GM19324 (cell line): ENCODE results near the gene TEX19.

Experiments used
- ATAC-seq: cut with Tn5 transposase; IDR thresholded peaks from one replicate; pipeline ENCODE4 v1.9.1; 2021; ENCODE audit warnings: mild to moderate bottlenecking, moderate library complexity; ENCODE audit not compliant: unreplicated experiment, low FRiP score

Gene TEX19, protein sequence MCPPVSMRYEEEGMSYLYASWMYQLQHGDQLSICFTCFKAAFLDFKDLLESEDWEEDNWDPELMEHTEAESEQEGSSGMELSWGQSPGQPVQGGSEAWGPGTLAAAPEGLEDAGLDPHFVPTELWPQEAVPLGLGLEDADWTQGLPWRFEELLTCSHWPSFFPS

DNA sequence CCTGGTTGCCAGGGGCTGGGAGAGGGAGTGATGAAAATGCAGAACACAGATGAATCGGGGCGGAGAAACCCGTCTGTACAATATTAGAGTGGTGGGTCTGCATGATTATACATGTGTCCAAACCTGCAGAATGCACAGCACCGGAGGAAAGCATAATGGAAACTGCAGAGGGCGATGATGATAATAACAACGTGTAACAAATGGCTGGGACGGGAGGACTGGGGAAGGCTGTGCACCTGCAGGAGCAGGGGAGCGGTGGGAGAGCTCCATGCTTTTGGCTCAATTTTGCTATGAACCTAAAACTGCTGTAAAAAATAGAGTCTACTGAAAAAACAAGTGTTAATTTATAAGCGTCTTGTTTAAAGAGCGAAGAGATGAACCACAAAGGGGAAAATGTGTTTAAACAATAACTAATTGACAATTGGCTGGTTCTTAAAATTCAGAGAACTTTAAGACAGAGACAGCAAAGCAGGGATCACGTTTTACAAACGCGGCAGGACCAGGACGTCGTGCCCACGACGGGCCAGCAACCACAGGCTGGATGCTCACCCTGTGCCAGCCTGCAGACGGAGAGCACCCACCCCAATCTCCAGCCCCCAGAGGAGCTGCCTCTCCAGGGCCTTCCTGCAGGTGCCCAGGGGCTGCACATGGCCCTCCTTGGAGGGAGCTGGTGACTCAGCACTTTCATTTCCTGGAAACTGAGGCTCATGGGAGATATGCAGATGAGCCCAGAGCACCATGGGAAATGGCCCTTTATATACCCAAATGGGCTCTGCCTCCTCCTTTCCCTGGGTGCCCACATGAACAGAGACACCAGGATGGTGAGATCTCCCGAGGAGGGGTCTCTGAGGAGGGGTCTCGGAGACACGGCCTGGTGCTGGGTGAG lies at the start of gene TEX19:
Gene TEX19 (plus strand): TSS at position 783 of the 886 bp plus-strand sequence. CDS start 2,904 bp downstream, outside the sequence.
- ATAC-seq = no peak

DNA sequence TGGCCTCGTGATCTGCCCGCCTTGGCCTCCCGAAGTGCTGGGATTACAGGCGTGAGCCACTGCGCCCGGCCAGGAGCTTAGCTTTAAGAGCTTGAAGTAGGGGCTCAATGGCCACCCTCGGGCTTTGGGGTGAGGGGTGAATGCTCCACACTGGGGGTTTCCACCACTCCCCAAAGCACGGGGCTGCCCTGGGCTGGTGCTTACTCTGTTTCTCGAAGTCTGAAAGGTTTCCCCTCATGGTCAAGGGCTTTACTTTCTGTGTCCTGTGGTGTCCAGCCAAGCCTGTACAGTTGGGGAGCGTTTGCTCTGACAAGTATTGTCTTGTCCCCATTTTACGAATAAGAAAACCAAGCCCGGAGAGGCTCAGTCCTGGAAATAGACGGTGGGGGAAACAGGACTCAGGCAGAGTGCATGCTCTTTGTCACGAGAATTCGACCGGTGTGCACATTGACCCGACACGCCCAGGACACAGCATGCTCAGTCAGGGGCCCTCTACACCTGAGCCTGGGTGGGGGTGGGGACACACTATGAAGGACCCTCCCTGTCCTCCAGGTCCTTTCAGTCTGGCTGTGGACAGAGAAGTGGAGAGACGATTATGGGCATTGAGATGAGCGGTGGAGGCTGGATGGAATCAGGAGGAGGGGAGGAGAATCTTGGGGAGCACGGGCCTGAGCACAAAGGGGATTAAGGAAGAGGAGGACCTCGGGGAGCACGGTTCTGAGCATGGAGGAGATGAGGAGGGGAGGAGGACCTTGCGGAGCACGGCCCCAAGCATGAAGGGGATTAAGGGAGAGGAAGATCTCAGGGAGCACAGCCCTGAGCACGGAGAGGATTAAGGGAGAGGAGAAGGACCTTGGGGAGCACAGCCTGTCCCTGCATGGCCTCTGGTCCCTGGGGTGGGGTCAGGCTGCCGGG lies 49.1 kb upstream of the TEX19 start:
- ATAC-seq = no peak

DNA sequence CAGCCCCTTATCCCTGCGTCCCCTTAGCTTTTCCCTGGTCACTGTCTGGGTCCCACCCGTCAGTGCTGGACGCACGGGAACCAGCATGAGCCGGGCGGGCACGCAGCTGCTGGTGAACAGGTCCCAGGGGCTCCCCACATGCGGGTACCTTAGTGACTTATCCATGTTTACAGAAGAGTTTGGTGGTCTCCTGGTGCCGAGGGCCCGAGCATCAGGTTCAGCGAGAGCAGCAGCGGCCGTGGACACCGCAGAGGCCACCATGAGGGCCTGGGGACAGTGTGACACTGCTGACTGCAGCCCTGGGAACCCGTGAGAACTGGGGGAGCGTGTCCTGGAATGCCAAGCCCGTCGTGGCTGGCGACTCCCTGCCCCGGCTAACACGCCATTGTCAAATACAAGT lies 48.2 kb upstream of the TEX19 start:
- no peak for ATAC-seq

DNA sequence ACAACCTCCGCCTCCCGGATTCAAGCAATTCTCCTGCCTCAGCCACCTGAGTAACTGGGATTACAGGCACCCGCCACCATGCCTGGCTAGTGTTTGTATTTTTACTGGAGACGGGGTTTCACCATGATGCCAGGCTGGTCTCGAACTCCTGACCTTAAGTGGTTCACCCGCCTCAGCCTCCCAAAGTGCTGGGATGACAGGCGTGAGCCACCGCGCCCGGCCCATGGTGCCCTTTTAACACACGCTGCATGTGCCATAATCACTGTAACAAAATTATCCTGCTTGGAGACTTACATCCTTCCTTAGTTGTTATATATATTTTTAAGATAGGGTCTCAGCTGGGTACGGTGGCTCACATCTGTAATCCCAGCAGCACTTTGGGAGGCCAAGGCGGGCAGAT lies 47.1 kb upstream of the TEX19 start:
- no peak for ATAC-seq

DNA sequence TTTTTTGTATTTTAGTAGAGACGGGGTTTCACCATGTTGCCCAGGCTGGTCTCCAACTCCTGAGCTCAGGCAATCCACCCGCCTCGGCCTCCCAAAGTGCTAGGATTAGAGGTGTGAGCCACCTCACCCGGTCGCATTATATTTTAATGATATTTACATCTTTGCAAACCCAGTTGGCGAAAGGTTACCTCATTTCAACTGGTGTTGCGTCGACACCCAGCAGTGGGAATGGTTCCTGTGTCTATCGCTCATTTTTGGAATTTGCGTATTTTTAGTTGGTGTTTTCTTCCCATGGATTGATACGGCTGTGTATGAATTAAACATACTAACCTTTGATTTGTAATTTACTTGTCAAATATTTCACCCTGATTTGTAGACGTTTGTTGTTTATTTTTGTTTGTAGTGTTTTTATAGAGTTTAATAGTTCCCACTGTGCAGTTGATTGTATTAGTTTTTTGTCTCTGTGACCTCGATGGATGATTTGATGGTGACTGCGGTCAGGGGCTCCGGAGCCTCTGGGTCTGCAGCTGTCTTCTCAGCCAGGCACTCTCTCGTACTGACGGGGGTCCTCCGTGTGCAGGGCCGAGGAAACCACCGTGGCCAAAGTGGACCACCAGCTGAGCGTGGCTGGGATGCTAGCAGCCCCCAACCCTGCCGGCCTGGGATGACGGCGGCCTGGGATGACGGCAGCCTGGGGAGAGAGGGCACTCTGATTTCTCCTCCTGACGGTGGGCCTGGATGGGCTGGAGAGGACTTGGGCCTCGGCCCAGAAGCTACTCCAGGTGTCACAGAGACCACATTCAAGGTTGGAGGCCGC lies 45.6 kb upstream of the TEX19 start:
- no peak for ATAC-seq

DNA sequence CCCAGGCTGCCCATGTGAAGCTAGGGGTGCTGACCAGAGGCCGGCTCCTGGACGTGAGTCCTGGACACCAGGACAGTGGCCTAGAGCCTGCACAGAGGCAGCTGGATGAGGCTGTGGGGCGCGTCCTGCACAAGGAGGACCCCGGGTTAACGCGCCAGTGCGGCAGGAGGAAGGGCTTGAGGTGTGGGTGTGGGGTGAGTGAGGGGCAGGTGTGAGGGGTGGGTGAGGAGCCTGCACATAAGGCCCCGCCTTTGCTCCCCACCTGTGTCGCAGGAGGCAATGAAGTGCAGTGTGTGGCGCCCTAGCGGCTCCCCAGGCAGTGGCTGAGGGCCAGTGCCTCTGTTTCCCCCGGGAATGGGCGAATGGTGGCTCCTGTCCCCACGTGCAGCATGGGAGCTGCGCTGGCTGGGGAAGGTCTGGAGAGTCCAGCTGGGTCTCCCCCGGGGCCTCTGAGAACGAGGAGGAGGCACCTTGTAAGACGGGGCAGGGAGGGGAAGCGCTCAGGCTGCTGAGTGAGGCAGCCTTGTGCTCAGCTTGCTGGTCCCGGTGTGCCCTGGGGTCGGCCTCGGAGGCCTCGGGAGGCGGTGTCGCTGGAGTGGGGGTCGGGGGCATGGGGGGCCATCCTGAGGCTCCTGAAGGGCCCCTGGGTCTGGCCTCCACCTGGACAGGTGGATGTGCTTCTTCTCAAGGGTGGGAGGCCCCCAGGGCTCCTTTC lies 44.9 kb upstream of the TEX19 start:
- ATAC-seq = no peak

DNA sequence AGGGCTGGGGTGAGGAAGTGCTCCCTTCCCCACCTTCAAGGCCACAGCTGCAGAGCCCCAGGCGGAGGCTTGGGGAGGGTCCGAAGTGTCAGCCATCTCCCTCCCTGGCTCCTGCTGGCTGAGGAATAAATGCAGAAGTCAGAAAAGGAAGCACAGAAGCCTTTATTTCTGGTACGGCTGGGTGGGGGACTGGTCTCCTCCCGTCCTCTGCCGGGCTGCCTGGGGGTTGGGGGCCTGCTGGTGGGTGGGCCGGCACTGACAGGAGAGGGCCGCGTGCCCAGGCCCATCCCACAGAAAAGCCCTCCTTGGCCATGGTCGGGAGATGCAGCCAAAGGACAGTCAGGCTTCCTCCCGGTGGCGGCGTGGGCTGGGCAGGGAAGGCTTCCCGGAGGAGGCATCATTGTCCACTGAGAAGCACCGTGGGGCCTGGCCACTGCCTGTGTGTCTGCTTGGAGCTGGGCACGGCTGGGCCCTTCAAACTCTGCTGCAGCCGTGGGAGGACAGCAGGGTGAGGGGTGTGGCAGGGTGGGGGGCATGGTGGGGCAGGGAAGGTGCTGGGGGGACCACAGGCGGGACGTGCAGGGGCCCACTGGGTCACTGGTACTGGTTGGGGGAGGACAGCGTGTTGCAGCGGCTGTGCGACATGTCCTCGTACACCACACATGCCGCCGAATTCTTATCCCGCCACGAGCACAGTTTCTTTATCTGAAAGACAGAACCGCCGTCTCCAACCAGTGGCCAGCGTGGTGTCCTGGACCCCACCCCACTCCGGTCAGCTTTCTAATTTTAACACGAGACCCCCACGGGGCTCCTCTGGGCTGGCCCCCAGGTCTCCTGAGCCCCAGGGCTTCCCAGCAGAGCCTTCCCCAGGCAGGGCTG lies 44.1 kb upstream of the TEX19 start:
- ATAC-seq = no peak

DNA sequence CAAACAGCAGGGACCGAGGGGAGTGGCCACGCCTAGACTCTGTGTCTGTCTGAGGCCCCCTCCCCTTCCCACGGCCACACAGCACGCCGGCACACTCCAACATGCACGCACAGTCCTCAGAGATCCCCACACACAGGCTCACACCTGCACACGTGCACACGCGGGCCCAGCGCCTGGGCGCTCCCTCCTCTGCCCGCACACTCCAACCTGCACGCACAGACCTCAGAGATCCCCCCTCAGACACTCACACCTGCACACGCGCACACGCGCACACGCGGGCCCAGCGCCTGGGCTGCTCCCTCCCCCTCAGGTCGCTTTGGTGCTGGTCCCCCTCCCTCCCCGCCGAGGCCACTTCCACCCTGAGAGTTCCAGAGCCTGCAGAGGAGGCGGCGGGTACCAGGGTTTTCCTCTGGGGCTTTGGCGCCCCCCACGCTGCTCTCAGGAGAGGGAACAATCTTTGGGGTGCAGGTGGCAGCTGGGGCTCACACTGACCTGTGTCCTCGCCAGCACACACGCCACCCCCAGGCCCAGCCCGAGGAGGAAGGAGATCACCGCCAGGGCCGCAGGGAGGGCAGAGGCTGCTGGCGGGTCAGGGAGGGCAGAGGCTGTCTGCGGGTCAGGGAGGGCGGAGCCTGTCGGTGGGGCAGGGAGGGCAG lies 43.2 kb upstream of the TEX19 start:
- no peak for ATAC-seq

DNA sequence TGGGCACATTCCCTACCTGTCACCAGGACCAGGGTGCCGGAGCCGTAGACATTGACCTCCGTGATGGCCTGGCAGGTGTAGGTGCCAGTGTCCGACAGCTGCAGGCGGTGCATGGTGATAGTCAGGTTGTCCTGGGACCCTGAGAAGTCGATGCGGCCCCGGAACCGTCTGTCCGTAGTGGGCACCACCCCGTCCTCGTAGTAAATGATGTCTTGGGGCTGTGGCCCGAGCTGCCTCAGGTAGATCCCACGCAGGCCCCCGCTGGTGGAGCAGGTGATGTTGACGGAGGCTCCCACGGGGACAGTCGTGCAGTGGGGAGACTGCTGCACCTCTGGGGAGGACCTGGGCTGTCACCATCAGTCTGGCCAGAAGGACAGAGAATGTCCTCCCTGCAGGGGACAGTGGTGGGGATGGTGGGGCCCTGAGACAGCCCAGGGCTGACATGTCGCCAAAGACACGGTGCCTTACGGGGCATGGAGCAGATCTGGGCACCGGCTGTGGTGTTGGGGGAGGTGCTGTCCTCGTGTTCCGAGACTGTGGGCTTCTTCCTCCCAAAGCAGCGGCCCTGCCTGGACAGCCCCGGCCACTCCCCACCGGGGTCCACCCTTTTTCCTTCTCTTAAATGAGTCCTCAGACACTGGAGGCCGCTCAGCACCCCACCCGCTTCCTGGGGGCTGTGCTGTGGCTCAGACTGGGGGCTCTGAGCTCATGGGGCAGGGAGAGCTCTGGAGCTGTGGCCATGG lies 42.2 kb upstream of the TEX19 start:
- no peak for ATAC-seq

DNA sequence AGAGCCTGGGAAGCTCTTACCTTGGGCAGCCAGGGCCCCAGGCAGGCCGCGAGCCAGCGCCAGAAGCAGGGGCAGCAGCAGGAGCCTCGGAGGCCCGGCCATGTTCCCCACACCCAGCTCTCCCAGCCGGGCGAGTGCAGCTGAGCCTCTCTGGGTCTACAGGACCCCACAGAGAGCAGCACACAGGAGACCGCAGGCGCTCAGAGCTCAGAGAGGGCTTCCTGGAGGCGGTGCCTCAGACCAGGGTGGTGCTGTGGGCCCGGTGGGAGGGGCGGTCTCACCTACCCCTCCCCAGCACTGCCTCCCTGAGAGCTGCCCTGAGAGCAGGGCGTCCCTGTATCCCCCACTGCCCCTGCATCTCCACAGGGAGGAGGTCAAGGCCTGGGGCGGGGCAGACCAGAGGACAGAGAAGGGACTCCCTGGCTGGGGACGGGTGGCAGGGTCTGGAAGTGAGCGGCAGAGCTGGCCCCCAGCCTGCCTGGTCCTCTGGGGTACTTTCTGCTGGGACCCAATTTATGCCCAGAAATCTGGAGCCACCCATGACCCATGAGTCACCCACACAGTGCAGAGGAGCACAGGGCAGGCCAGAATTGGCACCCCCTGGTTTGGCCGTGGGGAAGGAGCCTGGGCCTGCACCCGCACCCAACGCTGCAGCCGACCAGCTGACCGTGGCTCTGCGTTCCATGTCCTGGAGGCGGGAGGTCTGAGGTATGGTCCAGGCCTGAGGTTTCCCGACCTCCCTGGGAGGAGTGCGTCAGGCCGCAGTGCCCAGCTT lies 41.5 kb upstream of the TEX19 start, which contains the start of gene CD7:
Gene CD7 (minus strand): TSS at position 215 of the 775 bp plus-strand sequence. CDS start 113 bp downstream, at position 102.
- no peak for ATAC-seq

DNA sequence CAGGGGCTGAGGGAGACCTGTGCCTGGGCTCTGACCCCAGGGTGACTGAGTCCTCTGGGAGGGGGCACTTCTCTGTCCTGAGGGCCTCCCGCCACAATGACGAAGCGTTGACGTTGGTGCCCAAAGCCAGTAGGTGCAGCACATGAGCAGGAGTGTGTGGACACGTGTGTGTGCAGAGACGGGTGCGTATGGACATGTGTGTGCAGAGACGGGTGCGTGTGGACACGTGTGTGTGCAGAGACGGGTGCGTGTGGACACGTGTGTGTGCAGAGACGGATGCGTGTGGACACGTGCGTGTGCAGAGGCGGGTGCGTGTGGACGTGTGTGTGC lies 40.9 kb upstream of the TEX19 start:
- no peak for ATAC-seq

DNA sequence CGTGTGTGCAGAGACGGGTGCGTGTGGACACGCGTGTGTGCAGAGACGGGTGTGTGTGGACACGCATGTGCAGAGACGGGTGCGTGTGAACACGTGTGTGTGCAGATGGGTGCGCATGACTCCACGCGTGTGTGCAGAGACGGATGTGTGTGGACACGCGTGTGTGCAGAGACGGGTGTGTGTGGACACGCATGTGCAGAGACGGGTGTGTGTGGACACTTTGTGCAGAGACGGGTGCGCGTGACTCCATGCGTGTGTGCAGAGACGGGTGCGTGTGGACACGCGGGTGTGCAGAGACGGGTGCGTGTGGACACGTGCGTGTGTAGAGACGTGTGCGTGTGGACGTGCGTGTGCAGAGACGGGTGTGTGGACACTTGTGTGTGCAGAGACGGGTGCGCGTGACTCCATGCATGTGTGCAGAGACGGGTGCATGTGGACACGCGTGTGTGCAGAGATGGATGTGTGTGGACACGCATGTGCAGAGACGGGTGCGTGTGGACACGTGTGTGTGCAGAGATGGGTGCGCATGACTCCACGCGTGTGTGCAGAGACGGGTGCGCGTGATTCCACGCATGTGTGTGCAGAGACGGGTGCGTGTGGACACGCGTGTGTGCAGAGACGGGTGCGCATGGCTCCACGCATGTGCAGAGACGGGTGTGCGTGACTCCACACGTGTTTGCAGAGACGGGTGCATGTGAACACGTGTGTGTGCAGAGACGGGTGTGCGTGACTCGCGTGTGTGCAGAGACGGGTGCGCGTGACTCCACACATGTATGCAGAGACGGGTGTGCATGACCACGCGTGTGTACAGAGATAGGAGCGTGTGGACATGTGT lies 40.1 kb upstream of the TEX19 start:
- no peak for ATAC-seq

DNA sequence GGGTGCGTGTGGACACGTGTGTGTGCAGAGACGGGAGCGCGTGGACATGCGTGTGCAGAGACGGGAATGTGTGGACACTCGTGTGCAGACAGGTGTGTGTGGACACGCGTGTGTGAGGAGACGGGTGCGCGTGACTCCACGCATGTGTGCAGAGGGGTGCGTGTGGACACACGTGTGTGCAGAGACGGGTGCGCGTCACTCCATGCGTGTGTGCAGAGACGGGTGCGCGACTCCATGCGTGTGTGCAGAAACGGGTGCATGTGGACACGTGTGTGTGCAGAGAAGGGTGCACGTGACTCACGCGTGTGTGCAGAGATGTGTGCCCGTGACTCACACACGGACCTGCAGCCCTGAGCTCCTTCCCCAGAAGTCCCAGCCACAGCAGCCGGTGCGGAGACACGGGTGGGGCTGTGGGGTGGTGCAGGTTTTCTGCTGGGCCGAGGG lies 39.4 kb upstream of the TEX19 start:
- no peak for ATAC-seq

DNA sequence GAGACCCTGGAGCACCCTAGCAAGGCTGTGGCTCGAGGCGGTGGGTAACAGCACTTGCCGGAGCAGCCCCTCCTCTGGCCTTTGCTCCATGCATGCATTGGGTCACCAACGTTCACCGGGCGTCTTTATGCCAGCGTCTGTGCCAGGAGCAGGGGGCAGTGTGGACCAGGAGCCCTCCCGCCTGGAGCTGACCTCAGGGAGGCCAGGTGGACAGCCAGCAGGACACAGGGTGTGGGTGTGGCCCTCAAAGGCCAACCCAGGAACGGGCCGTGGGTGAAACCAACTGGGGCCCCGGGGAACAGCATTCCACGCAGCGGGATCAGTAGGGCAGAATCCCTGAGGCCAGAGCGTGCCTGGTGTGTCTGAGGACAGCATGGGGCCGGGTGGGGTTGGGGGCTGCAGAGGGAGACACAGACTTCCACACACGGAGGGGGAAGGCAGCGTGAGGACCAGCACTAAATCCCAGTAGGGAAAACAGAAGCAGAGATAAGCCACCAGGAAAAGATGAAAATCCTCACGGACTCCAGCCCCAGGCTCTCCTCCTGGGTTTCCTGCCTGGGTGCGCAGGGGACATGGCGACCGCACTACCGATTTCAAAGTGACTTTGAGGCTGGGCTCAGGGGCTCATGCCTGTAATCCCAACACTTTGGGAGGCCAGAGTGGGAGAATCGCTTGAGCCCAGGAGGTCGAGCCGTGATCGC lies 38.8 kb upstream of the TEX19 start:
- no peak for ATAC-seq
